Caco-2 (cell line): ENCODE results near the gene KLF3. TPM values are rescaled to one million over a fixed set of nuclear protein-coding genes. Genes with fewer than 3 reads are reported as not detected.

ENCODE experiments used
- BruUV-seq: library from RNA; stranded (reverse); fragments of 400-500 nt; replicated peaks from 2 replicates; lab custom pipeline; 2021; lab: Mats Ljungman, UMichigan
- CTCF ChIA-PET: fragments of 300-600 bp; sonication (Branson Sonifier 250); formaldehyde crosslinking; loops from one replicate; lab custom pipeline; 2022; ENCODE audit warnings: antibody characterized with exemption; lab: Charles Lee
- POLR2A ChIA-PET: fragments of 300-600 bp; sonication (Branson Sonifier 250); formaldehyde crosslinking; loops from one replicate; lab custom pipeline; 2022; ENCODE audit warnings: antibody characterized with exemption; lab: Charles Lee
- DNase-seq, 2 experiments: peaks; one replicate each; pipeline versions ENCODE4 v3.0.0 to v3.0.0-alpha.2; 2020 to 2022
- H3K27me3 ChIP-seq: replicated peaks from 2 replicates; pipeline ENCODE4 v1.6.0; 2011; ENCODE audit warnings: low read length; ENCODE audit not compliant: control insufficient read depth, insufficient read depth
- H3K36me3 ChIP-seq: 2 replicates; pipeline ENCODE4 v1.5.1; 2011; ENCODE audit warnings: low read length; ENCODE audit not compliant: control insufficient read depth, insufficient read depth
- H3K4me1 ChIP-seq: fragments of 250-450 bp; sonication (Bioruptor Pico); 2 replicates; pipeline ENCODE4 v1.5.1; 2020; ENCODE audit warnings: mild to moderate bottlenecking
- H3K4me3 ChIP-seq: 2 replicates; pipeline ENCODE4 v1.5.1; 2011; ENCODE audit warnings: low read depth, mild to moderate bottlenecking, control low read depth, low read length
- H3K9me3 ChIP-seq: fragments of 250-450 bp; sonication (Bioruptor Pico); 2 replicates; pipeline ENCODE4 v1.5.1; 2020; ENCODE audit warnings: mild to moderate bottlenecking, moderate library complexity
- H3K27ac Mint-ChIP-seq: one replicate; pipeline ENCODE4 v1.8.0; 2022; ENCODE audit warnings: mixed read lengths; ENCODE audit not compliant: unreplicated experiment
- H3K27me3 Mint-ChIP-seq: one replicate; pipeline ENCODE4 v1.8.0; 2022; ENCODE audit warnings: mixed read lengths; ENCODE audit not compliant: insufficient read depth, unreplicated experiment
- H3K36me3 Mint-ChIP-seq: one replicate; pipeline ENCODE4 v1.8.0; 2022; ENCODE audit warnings: mild to moderate bottlenecking, mixed read lengths; ENCODE audit not compliant: insufficient read depth, unreplicated experiment
- H3K4me1 Mint-ChIP-seq: one replicate; pipeline ENCODE4 v1.8.0; 2022; ENCODE audit warnings: low read depth, mixed read lengths; ENCODE audit not compliant: unreplicated experiment
- H3K4me3 Mint-ChIP-seq: one replicate; pipeline ENCODE4 v1.8.0; 2022; ENCODE audit warnings: mild to moderate bottlenecking, moderate library complexity, mixed read lengths; ENCODE audit not compliant: unreplicated experiment
- H3K9me3 Mint-ChIP-seq: one replicate; pipeline ENCODE4 v1.8.0; 2022; ENCODE audit warnings: mixed read lengths; ENCODE audit not compliant: unreplicated experiment
- CTCF ChIP-seq, 2 experiments: fragments of 200-600 bp in 1 of 2; IDR thresholded peaks; 1 replicate in 1 of 2; 2 replicates in 1 of 2; pipeline versions ENCODE4 v1.5.1 to v1.8.0; 2011 to 2022; ENCODE audit warnings: antibody characterized with exemption in 1 of 2, control low read depth in 1 of 2, inconsistent platforms in 1 of 2, low read depth in 1 of 2, low read length in 1 of 2, mild to moderate bottlenecking in 1 of 2, moderate library complexity in 1 of 2; ENCODE audit not compliant: insufficient read depth in 1 of 2, severe bottlenecking in 1 of 2, unreplicated experiment in 1 of 2
- intact Hi-C: fragments of 100-400 bp; cut with micrococcal nuclease; formaldehyde crosslinking; loops from one replicate; pipeline ENCODE4 v1.10.0; 2022; ENCODE audit not compliant: unreplicated experiment
- total RNA-seq: library from RNA; stranded (reverse); gene quantifications from 2 replicates; pipeline ENCODE4 v1.2.3, GENCODE V29; 2022

The KLF3 gene
- total RNA-seq, 1 experiment from 2014 or later: 34.8 TPM

GRCh38 chr4:38634047-38634759 lies 29.8 kb upstream of the KLF3 start:
- no peak overlapping the region for H3K4me3 Mint-ChIP-seq
- no peaks in the 10 kb centered on the region for H3K4me1 Mint-ChIP-seq

DNA sequence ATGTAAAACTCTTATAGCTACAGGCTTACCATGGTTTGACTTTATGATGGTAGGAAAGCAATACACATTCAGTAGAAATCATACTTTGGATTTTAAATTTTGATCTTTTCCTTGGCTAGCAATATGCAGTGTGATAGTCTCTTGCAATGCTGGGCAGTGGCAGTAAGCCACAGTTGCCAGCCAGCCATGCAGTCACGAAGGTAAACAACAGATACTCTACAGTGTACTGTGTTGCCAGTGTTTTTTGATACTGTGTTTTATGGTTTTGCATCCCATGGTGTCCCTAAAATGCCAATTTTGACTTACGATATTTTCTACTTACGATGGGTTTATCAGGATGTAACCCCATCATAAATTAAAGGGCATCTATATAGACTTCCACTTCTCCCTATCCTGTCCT lies 24.8 kb upstream of the KLF3 start:
- Mint-ChIP-seq H3K4me3 (no peak overlapping the region), H3K36me3 (no peaks in the 10 kb centered on the region), H3K4me1 (no peaks in the 10 kb centered on the region), H3K27ac (no peak overlapping the region), H3K9me3 (no peaks in the 10 kb centered on the region), H3K27me3 (no peaks in the 10 kb centered on the region)
- Histone ChIP-seq H3K36me3 (no peaks in the 10 kb centered on the region), H3K4me3 (no peak overlapping the region), H3K4me1 (no peaks in the 10 kb centered on the region), H3K9me3 (no peaks in the 10 kb centered on the region), H3K27me3 (no peaks in the 10 kb centered on the region)
- no peak for DNase-seq
- ChIA-PET POLR2A (no interaction called here), CTCF (no interaction called here)
- TF ChIP-seq CTCF (IDR thresholded peaks at IDR 0.05; ENCODE audit: insufficient read depth in 1 of 2, low read depth in 1 of 2, low read length in 1 of 2, severe bottlenecking in 1 of 2, unreplicated experiment in 1 of 2): no peak
- no TSS peak for BruUV-seq
- intact Hi-C loops: no loop called here

More at GRCh38 chr4:38634047-38634759, 29.8 kb upstream of the KLF3 start:
- no peaks in the 10 kb centered on the region for H3K36me3 ChIP-seq
- no peaks in the 10 kb centered on the region for H3K27me3 ChIP-seq
- no peaks in the 10 kb centered on the region for H3K4me1 ChIP-seq
- H3K9me3 ChIP-seq: no peaks in the 10 kb centered on the region
- no peak for DNase-seq
- intact Hi-C loops: no loop called here
- Mint-ChIP-seq H3K9me3 (no peaks in the 10 kb centered on the region), H3K27ac (no peak overlapping the region), H3K36me3 (no peaks in the 10 kb centered on the region), H3K27me3 (no peaks in the 10 kb centered on the region)
- no peak for TF ChIP-seq CTCF (IDR thresholded peaks at IDR 0.05; ENCODE audit: insufficient read depth in 1 of 2, low read depth in 1 of 2, low read length in 1 of 2, severe bottlenecking in 1 of 2, unreplicated experiment in 1 of 2)
- H3K4me3 ChIP-seq: no peak overlapping the region
- no TSS peak for BruUV-seq
- CTCF ChIA-PET: no interaction called here
- POLR2A ChIA-PET: no interaction called here

GRCh38 chr4:38641811-38642210 lies 22.2 kb upstream of the KLF3 start:
- H3K27ac Mint-ChIP-seq: no peak overlapping the region
- POLR2A ChIA-PET: no interaction called here

More at GRCh38 chr4:38641811-38642210, 22.2 kb upstream of the KLF3 start:
- Mint-ChIP-seq H3K9me3 (no peaks in the 10 kb centered on the region), H3K4me3 (no peak overlapping the region), H3K27me3 (no peaks in the 10 kb centered on the region), H3K4me1 (no peaks in the 10 kb centered on the region), H3K36me3 (no peaks in the 10 kb centered on the region)
- H3K27me3 ChIP-seq: no peaks in the 10 kb centered on the region
- H3K4me3 ChIP-seq: no peak overlapping the region
- H3K9me3 ChIP-seq: no peaks in the 10 kb centered on the region
- CTCF ChIA-PET: no interaction called here
- no TSS peak for BruUV-seq
- H3K4me1 ChIP-seq: no peaks in the 10 kb centered on the region
- no peak for TF ChIP-seq CTCF (IDR thresholded peaks at IDR 0.05; ENCODE audit: insufficient read depth in 1 of 2, low read depth in 1 of 2, low read length in 1 of 2, severe bottlenecking in 1 of 2, unreplicated experiment in 1 of 2)
- intact Hi-C loops: no loop called here
- DNase-seq: no peak
- H3K36me3 ChIP-seq: no peaks in the 10 kb centered on the region
